HG03378 (cell line): Measurements from ENCODE around the gene HDAC4.

Source experiments
- ATAC-seq: cut with Tn5 transposase; IDR thresholded peaks from one replicate; pipeline ENCODE4 v1.9.1; 2021; ENCODE audit warnings: mild to moderate bottlenecking, moderate library complexity; ENCODE audit not compliant: unreplicated experiment

The HDAC4 gene

GRCh38 chr2:239118264-239118663 lies 282.6 kb downstream of the HDAC4 start:
- no peak for ATAC-seq

- ATAC-seq = no peak
Observed at GRCh38 chr2:239117831-239118230, 283.0 kb downstream of the HDAC4 start.

- ATAC-seq = no peak
Observed at GRCh38 chr2:239116456-239117246, 284.2 kb downstream of the HDAC4 start.

DNA sequence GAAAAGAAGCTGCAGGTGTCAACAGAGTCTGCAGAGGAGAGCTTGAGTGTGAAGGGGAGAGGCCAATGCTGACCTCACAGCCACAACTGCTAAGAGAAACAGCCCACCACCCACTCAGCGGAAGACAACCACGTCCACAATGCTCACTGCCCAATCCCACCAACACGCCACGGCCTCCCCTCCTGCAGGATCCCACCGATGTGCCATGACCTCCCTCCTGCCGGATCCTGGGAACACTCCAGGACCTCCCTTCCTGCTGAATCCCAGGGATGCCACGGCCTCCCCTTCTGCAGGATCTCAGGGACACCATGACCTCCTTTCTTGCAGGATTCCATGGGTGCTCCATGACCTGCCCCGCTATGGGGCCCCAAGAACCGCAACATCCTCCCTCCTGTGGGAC lies 285.2 kb downstream of the HDAC4 start:
- no peak for ATAC-seq

DNA sequence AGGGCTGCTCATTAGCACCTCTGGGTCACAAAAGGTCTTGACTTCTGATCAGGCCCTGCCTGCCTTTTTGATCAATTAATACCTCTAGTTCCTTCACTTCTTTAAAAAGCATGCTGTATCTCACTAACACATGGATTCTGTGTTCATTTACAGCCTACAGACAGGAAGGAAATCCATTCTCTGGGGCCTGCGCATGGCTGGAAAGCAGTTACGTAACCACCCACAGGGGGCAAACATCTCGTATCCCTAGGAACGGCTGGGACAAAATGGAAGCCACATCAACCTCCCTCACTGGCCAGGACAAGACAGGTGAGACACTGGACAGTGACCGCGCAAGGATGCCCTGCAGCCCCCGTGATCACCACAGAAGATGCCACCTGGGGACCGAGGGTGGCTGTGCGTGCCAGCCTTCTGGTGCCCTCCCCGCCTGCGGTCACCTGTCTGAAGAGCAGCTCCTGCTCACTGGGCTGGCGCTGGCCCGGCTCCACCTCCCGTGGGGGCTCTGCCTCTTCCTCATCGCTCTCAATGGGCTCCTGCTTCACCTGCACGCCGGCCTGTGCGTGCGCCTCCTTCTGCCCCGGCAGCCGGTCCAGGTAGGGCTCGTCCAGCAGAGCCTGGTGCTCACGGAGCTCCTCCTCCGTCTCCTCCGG lies 286.1 kb downstream of the HDAC4 start:
- ATAC-seq = no peak

DNA sequence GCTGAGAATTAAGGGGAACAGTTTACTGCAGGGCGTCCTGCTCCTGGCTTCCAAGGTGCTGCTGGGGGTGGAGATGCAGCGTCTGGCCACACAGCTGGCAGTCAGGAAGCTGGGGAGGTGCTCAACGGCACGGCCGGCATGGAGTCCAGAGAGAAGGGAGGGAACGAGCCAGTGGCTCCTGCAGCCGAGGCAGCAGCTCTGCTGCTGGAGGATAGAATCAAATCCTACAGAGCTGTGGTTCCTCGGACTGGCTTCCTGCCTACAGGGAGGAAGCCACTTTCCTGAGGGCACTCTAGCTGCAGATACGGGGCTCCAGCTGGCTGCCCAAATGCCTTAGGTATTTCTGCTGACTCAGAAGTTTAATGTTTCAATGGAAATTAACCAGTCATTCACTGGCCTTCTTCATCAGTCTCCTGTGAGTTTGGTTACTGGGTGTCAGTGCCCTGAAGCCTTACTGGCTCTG lies 286.7 kb downstream of the HDAC4 start:
- ATAC-seq = no peak

DNA sequence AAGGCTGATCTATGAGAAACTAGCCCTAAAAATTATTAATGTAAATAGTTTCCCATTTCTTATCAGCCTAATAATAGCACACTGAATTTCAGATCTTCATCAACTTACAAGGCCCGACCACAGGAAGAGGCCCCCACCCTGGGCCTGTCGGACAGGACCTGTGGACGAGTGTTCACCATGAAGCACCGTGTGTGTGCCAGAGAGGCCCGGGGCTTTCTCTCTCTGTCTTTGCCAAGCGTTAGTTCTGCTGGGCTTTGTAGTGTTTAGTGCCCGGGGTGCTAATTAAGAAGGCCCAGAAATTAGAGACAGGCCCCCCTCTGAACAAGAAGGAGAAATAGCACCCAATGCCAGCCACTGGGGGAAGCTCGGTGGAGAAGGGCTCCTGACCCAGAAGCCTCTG lies 287.2 kb downstream of the HDAC4 start:
- ATAC-seq = no peak

DNA sequence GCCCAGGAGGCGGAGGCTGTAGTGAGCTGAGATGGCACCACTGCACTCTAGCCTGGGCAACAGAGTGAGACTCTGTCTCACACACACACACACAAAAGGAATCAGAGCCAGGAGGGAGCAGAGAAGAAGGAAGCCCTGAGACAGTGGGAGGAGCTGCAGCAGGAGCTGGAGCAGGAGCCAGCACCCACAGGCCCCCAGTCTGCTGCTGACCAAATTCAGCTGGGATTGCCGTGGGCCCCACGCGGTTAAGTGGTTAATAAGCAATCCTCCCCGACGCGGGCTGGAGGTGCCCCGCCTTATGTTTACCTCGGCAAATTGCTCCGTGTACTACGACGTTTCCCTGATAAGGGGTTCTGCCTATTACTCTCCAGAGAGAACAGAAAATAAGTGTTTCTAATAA lies 287.6 kb downstream of the HDAC4 start:
- no peak for ATAC-seq

GRCh38 chr2:239112127-239112774 lies 288.6 kb downstream of the HDAC4 start:
- ATAC-seq = no peak

- no peak for ATAC-seq
Observed at GRCh38 chr2:239111401-239112100, 289.3 kb downstream of the HDAC4 start.

- ATAC-seq = no peak
Observed at GRCh38 chr2:239110595-239111048, 290.2 kb downstream of the HDAC4 start.

DNA sequence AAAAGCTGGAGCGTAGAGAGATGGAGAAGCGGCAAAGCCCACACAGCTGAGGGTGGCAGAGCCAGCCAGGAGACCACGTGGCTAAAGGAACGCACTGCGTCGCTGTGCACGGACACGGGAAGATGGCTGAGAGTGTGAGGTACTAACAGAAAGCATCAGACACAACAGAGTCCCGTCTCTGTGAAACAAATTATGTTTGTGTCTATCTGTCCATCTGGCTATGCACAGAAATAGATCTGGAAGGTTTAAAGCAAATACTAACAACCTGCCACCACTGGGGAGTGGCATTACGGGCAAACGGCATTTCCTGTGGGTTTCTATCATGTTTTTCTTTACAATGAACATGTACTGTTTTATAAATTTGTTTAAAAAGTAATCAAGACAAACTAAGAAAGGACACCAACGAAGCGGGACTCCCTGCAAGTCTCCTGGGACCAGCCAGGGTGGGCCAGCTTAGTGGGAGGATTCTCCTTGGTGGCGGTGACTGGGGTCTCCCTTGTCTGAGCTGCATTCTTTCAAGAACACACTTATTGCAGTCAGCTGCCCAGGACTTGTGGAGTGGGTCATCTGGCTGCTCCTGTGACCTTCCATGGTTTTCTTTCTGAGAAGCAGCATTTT lies 290.8 kb downstream of the HDAC4 start:
- no peak for ATAC-seq

DNA sequence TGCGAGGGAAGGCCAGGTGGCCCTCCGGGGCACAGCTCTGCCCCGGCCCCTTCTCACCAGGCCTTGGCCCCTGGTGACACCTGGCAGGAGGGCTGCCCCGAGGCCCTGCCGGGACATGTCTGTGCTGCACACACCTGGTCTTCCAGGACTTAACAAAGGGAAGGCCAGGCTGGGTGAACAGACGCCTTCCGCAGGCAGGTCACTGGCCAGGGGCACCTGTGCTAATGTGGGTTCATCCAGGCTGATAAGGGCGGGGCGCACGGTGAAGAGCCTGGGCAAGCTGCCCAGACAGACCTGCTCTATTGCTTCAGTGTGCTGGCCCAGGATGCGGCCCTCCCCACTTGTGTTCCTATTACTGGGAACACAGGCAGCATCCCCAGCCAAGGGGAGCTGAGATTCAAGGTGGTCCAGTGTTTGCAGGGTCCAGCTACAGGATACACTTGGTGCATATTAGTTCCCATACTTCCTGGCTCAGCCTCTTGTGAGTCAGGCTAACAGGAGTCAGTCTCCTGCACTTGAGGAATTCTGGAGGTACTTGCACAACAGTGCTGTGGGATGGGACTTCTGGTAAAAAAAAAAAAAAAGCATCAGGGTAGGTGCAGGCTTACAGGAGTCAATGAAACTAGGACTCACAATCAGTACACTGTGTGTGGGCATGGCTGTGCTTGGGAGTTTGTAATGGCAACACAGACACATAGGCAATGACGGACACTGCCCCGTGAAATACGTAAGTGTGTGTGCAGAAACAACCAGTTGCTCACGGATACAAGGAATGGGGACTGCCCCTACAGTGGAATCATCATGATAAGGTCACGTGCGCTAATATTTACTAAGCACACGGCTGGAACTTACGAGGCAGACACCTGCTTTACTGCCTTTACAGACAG lies 291.5 kb downstream of the HDAC4 start:
- ATAC-seq = no peak

DNA sequence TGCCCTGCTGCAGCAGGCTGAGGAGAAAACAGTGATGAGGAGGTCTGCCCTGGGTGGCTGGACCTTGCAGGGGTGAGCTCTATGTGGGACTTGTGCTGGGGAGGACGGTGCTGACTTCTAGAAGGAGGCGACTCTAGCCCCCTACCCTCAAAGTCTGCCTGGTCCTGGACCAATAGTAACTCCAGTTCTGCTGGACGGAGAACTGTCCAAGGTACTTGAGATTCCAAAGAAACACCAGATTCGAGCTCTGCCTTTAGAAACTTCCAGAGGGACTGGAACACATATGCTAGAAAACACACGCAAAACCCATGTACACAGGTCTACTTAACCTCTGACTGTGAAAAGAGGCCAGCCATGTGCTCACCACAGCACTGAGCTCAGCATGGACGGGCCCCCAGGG lies 292.4 kb downstream of the HDAC4 start:
- ATAC-seq = no peak

- no peak for ATAC-seq
Observed at GRCh38 chr2:239107936-239108335, 292.9 kb downstream of the HDAC4 start.

GRCh38 chr2:239106966-239107365 lies 293.9 kb downstream of the HDAC4 start:
- no peak for ATAC-seq

DNA sequence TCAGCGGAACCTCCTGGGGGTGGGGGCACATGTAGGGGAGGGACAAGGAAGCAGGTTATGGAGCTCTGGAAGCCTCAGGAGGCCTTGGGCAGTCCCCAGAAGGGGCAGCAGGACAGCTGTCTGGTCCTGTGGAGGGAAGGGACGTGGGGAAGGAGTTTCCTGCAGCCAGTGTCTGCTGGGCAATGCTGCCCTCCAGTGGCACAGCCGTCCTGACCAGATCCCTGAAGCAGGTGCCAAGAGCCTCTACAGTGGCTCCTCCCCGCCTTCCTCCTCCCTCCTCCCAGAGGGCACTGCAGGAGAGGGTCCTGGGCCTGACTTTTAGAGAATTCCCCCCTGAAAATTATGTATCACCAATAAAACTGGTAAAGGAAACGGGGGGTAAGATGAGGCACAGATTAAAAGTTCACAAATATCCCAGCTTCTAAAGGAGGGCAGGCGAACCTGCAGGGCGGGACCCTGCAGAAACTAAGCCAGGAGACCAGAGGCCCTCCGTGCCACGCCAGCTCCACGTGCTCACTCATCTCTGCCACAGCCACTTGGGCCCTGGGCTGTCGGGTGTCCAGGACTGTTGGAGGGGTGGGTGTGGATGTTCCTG lies 294.4 kb downstream of the HDAC4 start:
- ATAC-seq = no peak

DNA sequence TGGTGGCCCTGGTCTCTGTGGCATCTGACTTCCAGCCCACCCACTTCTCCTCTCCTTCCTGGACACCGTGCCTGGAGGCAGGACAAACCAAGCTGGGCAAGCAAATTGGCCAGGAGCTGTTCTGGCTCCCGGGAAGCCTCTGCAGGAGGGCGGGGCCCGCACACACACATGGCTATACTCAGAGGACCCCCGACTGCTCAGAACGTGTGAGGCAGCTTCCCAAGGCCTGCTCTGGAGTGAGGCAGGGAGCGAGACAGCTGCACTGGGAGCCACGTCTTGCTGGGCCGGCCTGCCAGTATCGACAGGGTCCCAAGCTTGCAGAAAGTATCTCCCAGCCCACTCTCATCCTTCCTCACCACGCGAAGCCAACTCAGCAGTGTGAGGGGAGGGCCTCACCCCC lies 295.6 kb downstream of the HDAC4 start:
- ATAC-seq = no peak

DNA sequence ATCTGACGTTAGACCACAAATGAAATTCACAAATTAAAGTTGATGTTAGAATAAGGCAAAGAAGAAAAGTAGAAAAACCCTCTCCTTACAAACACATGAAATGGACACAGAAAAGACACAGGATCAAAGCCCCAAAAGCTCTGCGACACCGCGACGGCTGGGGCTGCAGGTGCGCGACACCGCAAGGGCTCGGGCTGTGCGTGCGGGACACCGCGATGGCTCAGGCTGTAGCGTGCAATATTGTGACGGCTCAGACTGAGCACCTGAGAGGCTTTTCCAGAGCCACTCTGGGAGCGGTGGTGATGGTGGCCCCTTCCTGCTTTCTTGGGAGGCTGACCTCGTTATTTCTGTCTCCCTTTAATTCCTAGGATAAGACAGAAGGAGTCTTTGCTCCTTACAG lies 296.0 kb downstream of the HDAC4 start:
- no peak for ATAC-seq
